Activated CD4-positive, alpha-beta T cell treated with anti-CD3 and anti-CD28 coated beads, Interleukin-2, amount 50 U/mL, for 24 hours (primary cell): ENCODE data around the gene HOGA1.
"Not testable (repeated sequence)": the region's sequence is repeated elsewhere in the genome, so short reads cannot be mapped to it uniquely, and the experiment has no call there.

Experiments
- DNase-seq, 2 donors: peaks; one replicate each; pipeline ENCODE4 v3.0.0-alpha.2; 2020; ENCODE audit warnings: low read depth in 1 of 2, low spot score in 1 of 2

HOGA1 gene

DNA sequence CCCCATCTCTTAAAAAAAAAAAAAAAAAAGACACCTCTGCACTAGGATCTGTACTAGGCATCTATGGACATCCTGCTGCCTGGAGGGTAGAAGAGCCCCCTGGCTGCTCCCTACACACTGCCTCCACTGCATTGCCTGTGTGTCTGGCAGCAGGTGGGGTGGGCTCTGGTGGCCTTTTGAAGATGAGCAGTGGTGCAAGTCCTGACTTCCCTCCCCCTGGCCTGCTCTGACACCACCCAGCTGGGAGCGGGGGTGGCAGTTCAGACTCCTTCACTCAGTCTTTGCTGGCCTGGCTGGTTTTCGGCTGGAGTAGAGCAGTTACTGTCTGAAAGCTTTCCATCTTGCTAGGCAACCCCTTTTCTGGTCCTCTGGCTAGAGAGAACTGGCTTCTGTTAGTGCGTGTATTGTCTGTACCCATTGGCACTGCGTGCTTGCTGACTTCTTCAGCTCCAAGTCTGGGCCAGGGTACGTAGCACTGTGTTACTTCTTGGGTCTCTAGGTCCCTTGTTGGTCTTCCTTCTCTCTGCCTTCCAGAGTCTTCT is 23.0 kb downstream of the HOGA1 start:
- no peak for DNase-seq

DNA sequence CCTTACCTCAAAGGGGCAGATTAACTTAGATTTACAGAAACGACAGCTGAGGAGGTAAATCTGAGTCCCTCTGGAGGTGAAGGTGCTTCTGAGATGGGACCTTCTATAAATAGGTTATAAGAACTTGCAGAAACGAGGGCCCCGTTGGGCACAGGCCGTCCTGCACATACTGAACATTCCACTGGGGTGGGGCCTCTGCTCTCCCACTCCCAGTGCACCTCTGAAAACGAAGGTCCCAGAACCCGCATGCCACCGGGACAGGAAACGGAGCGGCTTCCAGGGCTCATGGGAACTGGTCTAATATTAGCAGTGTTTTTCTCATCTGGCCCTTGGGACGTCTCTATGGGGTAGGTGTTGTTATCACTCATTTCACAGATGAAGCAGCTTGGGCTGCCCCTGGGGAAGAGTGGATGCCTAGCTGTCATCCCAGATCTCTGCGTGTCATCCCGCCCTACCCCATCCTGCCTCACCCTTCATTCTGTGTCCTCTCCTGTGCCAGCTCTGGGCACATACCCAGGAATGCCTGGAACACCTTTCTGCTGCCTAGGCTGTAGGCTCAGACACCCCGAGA is 24.9 kb downstream of the HOGA1 start:
- DNase-seq, result no peak

DNA sequence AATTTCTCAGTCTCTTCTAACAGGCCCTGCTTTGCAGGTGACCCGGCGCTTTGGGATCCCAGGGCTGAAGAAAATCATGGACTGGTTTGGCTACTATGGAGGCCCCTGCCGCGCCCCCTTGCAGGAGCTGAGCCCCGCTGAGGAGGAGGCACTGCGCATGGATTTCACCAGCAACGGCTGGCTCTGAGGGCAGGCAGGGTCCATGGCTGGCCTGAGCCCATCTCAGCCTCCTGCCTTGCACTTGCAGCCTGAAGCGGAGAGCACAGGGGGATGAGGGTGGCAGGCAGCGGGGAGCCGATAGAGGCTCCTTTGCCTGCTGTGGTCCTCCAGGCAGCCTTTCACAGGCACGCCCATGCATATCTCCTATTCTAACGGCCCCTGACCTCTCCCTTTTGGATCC is 27.3 kb downstream of the HOGA1 start:
- DNase-seq, result no peak

DNA sequence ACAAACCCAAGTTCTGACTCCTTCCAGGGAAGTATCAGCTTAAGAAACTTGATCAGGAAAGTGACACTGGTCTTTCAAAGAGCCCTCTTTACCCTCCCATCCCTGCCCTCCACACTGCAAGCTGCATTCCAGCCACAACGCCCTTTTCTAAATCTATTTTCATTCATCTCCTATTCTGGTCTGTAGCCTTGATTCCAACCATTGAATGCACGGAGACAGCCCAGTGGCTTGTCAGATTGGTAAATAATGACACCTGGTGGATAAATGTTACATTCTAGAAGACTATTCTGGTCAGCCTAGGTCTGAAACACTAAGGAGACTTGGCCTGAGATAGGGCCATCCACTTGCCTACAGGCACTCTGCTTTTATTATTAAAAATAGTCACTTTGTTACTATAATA is 28.2 kb downstream of the HOGA1 start:
- no peak for DNase-seq

DNA sequence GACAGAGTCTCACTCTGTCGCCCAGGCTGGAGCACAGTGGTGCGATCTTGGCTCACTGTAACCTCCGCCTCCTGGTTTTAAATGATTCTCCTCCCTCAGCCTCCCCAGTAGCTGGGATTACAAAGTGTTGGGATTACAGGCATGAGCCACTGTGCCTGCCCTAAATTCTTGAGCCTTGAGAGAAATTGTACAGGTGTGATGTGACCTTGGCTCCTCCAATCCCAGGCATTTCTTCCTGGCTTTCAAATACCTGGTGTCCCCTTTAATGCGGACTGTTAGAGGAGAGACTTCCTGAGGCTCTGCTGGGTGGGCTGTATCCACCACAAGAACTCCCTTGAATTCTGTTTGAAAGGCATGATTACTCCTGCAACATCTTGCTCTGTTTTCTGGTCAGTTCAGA is 34.1 kb downstream of the HOGA1 start:
- DNase-seq, result no peak

DNA sequence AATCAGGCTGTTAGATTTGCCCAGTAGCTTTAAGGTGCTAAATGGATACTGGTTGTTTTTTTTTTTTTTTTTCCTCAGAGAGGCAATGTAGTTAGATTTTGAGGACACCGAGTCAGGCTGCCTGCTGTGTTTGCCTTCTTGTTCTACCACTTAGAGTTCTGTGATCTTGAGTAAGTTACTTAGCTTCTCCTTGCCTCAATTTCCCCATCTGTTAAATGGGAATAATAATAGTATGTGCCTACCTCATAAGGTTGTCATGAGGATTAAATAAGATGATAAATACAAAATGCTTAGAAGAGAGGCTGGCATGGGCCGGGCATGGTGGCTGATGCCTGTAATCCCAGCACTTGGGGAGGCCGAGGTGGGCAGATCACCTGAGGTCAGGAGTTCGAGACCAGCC is 34.5 kb downstream of the HOGA1 start:
- no peak for DNase-seq

DNA sequence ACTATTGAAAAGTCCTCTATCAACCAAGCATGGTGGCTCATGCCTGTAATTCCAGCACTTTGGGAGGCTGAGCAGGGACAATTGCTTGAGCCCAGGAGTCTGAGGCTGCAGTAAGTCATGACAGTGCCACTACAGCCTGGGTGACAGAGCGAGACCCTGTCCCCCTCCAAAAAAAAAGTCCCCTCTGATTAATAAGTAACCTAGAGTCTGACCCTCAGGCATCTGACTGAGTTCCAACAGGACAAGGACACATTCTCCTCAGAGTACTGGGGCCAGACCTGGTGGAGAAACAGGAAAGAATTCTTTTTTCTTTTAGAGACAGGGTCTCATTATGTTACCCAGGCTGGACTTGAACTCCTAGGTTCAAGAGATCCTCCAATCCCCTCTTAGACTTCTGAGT is 39.1 kb downstream of the HOGA1 start:
- DNase-seq, result no peak

DNA sequence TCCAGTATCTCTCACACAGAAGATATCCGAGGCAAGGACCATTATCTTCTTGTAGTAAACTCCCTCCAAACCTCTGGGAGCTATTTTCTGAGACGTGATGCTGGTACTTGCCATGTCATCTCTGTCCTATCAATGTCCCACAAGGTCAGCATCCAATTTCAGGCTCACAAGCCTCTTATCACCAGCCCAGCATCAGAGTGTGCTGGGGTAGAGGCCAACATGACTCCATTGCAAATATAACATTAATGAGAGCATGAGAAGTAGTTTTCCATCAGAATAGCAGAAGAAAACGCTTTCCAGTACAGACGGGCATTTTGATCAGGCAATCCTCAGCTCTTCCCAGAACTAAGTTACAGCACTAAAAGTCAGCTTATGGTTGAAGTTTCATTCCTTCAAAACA is 43.5 kb downstream of the HOGA1 start:
- DNase-seq, result no peak

DNA sequence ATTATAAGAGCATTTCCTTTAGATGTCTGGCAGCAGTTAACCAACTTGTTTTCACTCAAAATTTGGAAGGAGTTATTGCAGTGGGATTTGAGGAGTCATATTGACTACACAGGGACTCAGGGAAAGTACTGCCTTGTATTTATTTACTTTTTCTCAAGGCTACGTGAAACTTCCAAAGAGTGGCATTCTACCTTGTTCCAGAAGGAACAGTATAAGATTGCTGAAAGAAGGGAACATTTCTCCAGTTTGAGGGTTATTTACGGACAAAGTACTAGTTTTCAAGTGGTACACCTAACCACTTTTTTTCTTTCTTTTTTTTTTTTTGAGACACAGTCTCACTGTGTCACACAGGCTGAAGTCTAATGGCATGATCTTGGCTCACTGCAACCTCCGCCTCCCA is 44.0 kb downstream of the HOGA1 start:
- DNase-seq, result no peak

DNA sequence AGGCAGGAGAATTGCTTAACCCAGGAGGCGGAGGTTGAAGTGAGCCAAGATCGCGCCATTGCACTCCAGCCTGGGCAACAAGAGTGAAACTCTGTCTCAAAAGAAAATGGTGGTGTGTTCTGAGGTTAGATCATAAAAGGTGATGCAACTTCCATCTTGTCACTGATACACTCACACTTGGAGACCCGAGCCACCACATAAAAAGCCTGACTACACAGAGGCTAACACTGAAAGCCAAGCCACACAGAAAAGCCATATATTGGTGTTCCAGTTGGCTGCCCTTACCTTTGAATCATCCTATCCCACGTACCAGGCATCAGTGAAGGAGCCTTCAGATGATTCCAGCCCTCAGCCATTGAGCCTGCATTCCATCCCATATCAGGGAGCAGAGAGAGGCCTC is 45.1 kb downstream of the HOGA1 start:
- no peak for DNase-seq

DNA sequence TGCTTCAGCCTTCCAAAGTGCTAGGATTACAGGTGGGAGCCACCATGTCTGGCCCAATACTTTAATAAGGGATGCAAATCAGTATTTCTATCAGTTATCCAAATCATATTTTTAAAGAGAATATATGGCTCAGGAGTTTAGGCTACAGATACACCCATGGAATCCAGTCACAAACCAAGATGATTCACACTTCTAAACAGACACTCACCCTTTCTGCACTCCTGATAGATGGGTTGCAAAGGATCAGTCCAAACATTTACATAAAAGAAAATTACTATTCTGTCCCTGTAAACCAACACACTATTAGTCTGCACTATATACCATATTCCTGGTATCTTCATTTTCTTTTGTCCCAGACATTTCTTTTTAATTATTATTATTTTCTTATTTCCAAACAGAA is 46.9 kb downstream of the HOGA1 start:
- DNase-seq, result no peak

DNA sequence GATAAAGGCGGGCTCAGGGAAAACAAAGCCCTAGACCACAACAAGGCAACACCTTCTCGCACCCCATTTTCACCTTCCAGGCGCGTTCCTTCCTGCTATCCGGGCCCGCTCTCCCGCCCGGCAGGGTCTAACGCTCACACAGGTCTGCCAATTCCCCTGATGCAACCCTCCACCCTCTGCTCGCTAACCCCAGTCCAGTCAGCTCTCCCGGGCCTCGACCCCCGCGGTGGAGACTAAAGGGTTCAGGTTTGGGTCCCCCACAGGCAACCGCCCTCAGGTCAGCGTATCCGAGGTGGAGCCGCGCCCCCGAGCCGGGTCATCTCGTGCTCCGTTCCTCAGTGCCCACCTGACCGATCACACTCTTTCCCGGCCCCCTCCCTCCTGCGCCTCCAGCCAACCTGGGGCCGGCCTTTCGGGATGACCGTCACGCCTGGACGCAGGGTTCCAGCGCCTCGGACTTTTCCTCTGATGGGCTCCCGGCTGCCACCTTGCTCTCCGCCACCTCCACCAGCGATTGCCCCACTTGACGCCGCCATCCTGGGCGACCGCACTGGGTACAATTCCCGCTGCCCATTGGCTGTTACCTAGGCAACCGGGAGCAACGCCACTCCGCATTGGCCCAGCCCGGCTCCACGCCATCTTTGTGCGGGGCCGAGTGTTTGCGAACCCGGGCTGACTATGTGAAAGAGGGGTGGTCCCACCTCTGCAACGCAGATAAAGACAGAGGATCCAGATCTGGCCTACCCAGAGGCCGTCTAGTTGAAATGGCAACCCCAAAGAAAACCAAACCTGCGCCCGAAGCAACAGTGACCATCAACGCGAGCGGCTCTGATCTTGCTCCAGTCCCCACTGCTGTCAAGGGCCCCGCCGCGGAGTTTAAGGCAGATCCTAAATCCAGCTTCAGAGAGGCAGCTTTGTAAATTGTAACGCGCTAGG is 49.0 kb downstream of the HOGA1 start, which contains the start of gene MORN4:
Gene MORN4 (minus strand): TSS at position 552 of the 936 bp plus-strand sequence. CDS start 13,847 bp downstream, outside the sequence.
- DNase-seq, result peak; percentile 82 to 86

DNA sequence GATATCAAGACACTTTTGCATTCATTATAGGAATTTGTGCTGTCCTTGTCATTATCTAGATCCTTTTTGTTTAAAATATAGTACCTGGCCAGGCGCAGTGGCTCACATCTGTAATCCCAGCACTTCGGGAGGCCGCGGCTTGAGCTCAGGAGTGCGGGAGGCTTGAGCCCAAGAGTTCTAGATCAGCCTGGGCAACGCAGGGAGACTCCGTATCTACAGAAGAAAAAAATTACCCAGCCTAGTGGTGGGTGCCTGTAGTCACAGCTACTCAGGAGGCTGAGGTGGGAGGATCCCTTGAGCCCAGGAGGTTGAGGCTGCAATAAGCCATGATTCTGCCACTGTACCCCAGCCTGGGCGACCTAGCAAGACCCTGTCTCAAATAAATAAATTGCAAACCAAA is 49.7 kb downstream of the HOGA1 start:
- no peak for DNase-seq

DNA sequence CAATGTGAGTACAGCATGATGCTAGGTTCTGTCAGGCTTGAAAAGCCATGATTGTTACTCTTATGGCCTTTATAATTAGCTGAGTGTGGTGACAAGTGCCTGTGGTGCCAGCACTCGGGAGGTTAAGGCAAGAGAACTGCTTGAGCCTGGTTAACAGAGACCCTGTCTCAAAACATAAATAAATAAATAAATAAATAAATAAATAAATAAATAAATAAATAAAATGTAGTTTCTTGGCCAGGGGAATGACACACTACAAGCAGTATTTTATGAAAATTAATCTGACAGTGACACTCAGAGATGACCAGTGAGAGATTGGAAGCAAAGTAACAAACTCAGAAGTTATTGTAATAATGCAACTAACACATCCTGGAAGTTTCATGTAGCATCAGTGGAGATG is 51.4 kb downstream of the HOGA1 start:
- DNase-seq, result no peak

DNA sequence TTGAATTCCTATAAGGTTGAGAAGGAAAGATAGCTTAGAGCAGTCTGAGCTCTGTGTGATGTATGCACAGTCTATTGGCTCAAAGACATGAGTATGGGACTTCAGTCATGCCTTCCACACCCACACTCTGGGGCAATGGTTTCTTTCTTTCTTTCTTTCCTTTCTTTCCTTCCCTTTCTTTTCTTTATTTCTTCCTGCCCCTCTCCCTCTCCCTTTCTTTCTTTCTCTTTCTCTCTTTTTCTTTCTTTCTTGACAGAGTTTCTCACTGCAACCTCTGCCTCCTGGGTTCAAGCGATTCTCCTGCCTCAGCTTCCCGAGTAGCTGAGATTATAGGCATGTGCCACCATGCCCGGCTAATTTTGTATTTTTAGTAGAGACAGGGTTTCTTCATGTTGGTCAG is 54.9 kb downstream of the HOGA1 start:
- not testable (repeated sequence) for DNase-seq

DNA sequence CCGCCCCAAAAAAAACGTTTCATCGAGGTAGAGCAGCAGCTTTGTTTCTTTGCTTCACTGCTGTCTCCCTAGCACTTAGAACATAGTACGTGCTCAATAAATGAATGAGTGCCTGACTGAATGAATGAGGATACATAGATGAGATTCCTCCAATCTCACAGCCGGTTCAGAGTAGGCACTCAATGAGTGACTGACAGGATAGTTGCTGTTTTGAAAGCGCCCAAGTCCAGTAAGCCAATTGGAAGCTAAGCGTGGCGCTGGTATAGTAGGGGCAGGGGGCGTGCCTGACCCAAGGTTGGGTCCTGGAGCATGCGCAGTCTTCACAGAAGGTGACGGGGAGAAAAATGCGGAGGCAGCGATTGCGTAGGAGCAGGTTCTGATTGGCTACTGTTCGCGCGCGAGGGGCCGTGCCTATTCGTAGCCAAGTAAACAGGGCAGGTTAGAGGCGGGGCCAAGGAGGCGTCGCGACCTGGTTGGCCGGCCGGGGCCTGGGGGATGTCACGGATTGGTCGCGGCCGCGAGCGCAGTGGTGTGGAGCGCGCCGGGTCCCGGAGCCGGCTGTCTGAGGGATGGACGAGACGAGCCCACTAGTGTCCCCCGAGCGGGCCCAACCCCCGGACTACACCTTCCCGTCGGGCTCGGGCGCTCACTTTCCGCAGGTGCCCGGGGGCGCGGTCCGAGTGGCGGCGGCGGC is 56.1 kb downstream of the HOGA1 start, which contains the start of gene PI4K2A:
Gene PI4K2A (plus strand): TSS at position 498 of the 694 bp plus-strand sequence. CDS start 72 bp downstream, at position 570.
- DNase-seq, result peak; percentile 97 to 99

DNA sequence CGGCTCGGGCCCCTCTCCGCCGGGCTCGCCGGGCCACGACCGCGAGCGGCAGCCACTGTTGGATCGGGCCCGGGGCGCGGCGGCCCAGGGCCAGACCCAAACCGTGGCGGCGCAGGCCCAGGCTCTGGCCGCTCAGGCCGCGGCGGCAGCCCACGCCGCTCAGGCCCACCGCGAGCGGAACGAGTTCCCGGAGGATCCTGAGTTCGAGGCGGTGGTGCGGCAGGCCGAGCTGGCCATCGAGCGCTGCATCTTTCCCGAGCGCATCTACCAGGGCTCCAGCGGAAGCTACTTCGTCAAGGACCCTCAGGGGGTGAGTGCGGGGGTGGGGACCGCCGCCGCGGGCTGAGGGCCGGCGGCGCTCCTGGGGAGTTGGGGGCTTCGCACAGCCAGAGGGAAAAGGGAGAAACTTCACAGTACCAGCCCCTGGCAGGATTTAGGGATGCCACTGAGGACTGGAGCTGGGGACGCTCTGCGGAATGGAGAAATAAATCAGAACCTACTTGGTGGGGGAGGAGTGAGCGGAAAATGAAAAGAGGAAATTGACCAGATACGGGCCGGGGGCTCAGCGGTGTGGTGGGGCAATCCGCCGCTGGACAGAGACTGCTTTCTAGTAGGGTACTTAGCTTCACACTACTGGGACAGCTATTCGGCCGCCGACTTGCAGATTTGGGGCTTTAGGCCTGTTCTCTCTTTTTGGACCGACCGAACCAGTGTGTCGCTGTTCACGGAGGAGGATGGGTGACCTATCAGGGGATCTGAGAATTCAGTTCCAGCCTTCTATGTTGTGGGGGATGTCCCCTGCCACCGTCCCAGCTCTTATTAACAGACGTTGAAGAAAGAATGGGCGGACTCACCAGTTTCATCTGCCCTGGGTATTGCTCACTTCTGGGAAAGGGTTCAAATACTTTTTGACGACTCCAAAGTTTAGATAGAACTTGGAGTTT is 57.0 kb downstream of the HOGA1 start:
- peak in 1 of 2 donors; percentile 13 for DNase-seq

DNA sequence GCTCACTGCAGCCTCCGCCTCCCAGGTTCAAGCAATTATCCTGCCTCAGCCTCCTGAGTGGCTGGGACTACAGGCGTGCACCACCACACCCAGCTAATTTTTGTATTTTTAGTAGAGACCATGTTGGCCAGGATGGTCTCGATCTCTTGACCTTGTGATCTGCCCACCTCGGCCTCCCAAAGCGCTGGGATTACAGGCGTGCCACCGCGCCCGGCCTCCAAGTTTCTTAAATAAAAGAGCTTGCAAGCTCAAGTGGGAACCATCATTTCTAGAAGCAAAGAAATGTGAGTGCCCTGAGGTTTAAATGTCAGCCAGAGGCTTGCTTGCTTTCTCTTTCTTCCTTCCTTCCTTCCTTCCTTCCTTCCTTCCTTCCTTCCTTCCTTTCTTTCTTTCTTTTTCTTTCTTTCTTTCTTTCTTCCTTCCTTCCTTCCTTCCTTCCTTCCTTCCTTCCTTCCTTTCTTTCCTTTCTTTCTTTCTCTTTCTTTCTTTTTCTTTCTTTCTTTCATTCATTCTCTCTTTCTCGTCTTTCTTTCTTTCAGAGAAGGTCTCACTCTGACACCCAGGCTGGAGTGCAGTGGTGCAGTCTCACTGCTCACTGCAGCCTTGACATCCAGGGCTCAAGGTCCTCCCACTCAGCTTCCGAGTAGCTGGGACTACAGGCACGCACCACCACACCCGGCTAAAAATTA is 58.4 kb downstream of the HOGA1 start:
- DNase-seq, result not testable (repeated sequence)

DNA sequence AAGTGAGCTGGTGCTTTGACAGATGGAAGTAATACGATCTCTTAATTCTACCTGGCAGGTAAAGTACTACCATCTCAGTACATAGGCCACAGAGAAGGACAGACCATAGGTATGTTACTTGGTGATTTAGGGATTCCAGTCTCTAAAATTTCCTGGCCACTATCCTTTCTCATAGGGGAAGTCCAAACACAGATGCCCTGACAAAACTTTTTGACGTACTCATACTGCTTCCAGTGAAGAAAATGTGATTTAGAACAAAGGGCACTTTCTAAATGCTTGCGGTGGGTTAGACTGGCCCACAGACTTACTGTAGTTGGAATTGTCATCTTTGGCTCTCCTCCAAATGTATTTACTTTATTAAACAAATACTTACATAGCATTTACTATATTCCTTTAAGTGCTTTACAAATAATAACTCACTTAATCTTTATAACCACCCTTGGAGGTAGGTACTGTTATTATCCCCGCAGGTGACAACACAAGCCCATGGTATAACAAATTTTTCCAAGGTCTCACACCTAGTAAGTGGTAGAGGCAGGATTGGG is 59.3 kb downstream of the HOGA1 start:
- no peak for DNase-seq

DNA sequence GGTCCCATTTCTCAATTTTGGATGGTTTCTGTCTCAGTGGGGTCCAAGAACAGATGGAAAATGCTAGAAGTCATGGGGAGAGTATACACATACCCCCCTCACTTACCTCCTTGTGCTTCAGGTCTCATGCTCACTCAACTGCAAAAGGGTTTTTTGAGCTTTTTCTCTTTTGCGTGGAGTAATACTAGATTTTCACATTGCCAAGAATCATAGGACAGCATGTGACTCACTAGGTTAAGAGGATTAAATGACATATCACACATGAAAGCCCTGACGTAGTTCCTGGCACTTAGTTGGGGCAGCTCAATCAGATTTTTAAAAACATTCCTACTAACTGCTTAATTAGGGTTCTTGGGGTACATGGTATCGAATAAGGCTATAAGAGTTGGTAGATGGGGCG is 60.7 kb downstream of the HOGA1 start:
- no peak for DNase-seq
